ENCODE measurements around the gene CUBN.

CUBN gene

GRCh38 chr10:16814012-16814411, 315.6 kb downstream of the CUBN start:
- no peak overlapping the region for H3K27ac ChIP-seq
- no peak for TF ChIP-seq ZFX (IDR thresholded peaks at IDR 0.05)
- no peak for TF ChIP-seq CTCF (conservative IDR thresholded peaks at IDR 0.05)

GRCh38 chr10:16812676-16813075, 316.9 kb downstream of the CUBN start:
- TF ChIP-seq ZFX (IDR thresholded peaks at IDR 0.05) (no peak), CTCF (conservative IDR thresholded peaks at IDR 0.05) (no peak)
- H3K27ac ChIP-seq = no peak overlapping the region

GRCh38 chr10:16811765-16812164, 317.8 kb downstream of the CUBN start:
- TF ChIP-seq CTCF (conservative IDR thresholded peaks at IDR 0.05) (no peak), ZFX (IDR thresholded peaks at IDR 0.05) (no peak)
- H3K27ac ChIP-seq = no peak overlapping the region

- no peak overlapping the region for H3K27ac ChIP-seq
- TF ChIP-seq ZFX (IDR thresholded peaks at IDR 0.05) = no peak
- no peak for TF ChIP-seq CTCF (conservative IDR thresholded peaks at IDR 0.05)
Measured at GRCh38 chr10:16811292-16811691, 318.3 kb downstream of the CUBN start.

- no peak for TF ChIP-seq ZFX (IDR thresholded peaks at IDR 0.05)
- peak; percentile 86 for TF ChIP-seq CTCF (conservative IDR thresholded peaks at IDR 0.05)
- no peak overlapping the region for H3K27ac ChIP-seq
Measured at GRCh38 chr10:16809074-16809718, 320.4 kb downstream of the CUBN start.

GRCh38 chr10:16804123-16804522, 325.5 kb downstream of the CUBN start:
- no peak for TF ChIP-seq ZFX (IDR thresholded peaks at IDR 0.05)
- no peak for TF ChIP-seq CTCF (conservative IDR thresholded peaks at IDR 0.05)

GRCh38 chr10:16803464-16803863, 326.1 kb downstream of the CUBN start:
- TF ChIP-seq CTCF (conservative IDR thresholded peaks at IDR 0.05) (no peak), ZFX (IDR thresholded peaks at IDR 0.05) (no peak)
- H3K27ac ChIP-seq = no peak overlapping the region

More at GRCh38 chr10:16804123-16804522, 325.5 kb downstream of the CUBN start:
- no peak overlapping the region for H3K27ac ChIP-seq
